HG02970 (cell line): Measurements from ENCODE around the gene PDE6B.

Experiments used
- ATAC-seq: cut with Tn5 transposase; IDR thresholded peaks from one replicate; pipeline ENCODE4 v1.9.1; 2021; ENCODE audit warnings: mild to moderate bottlenecking, moderate library complexity, moderate number of reproducible peaks; ENCODE audit not compliant: unreplicated experiment, low FRiP score

The PDE6B gene

GRCh38 chr4:621296-622070 is 3.9 kb upstream of the PDE6B start:
- ATAC-seq = no peak

GRCh38 chr4:622071-622995 is 3.0 kb upstream of the PDE6B start:
- ATAC-seq = no peak

- ATAC-seq = no peak
Observed at GRCh38 chr4:622996-623913, 2.1 kb upstream of the PDE6B start.

GRCh38 chr4:623914-624566 is 1.3 kb upstream of the PDE6B start:
- ATAC-seq = no peak

GRCh38 chr4:625631-626161 is 323 bp downstream of the PDE6B start:
- no peak for ATAC-seq

- ATAC-seq = no peak
Observed at GRCh38 chr4:626201-627091, 1.1 kb downstream of the PDE6B start.

- no peak for ATAC-seq
Observed at GRCh38 chr4:627347-628125, 2.2 kb downstream of the PDE6B start.

GRCh38 chr4:628311-628741 is 3.0 kb downstream of the PDE6B start:
- no peak for ATAC-seq

GRCh38 chr4:628821-629635 is 3.7 kb downstream of the PDE6B start:
- no peak for ATAC-seq

GRCh38 chr4:629636-629914 is 4.2 kb downstream of the PDE6B start:
- no peak for ATAC-seq

- no peak for ATAC-seq
Observed at GRCh38 chr4:629915-630641, 4.7 kb downstream of the PDE6B start.

GRCh38 chr4:630656-631055 is 5.3 kb downstream of the PDE6B start:
- no peak for ATAC-seq

GRCh38 chr4:632196-632790 is 6.9 kb downstream of the PDE6B start:
- ATAC-seq = no peak

GRCh38 chr4:632926-633325 is 7.6 kb downstream of the PDE6B start:
- no peak for ATAC-seq

GRCh38 chr4:633406-633805 is 8.0 kb downstream of the PDE6B start:
- no peak for ATAC-seq

GRCh38 chr4:633976-634598 is 8.7 kb downstream of the PDE6B start:
- ATAC-seq = no peak
